K562 (cell line): ENCODE results near the gene SIX3. TPM values are rescaled to one million over a fixed set of nuclear protein-coding genes. Genes with fewer than 3 reads are reported as not detected.

ENCODE experiments used
- ATAC-seq: fragments of 200-7000 bp; cut with Tn5 transposase; 3 replicates; pipeline ENCODE4 v1.9.1; 2020; ENCODE audit warnings: moderate library complexity
- BruUV-seq: library from RNA; stranded (reverse); fragments of 400-500 nt; replicated peaks from 2 replicates; lab custom pipeline; 2021; lab: Mats Ljungman, UMichigan
- CTCF ChIA-PET: fragments of 300-600 bp; formaldehyde crosslinking; extraction: SDS; loops from one replicate; lab custom pipeline; 2021; ENCODE audit warnings: low intra/inter-chr PET ratio; lab: Yijun Ruan, JAX
- POLR2A ChIA-PET: fragments of 300-600, 350-650 bp; sonication (Branson Sonifier 250); formaldehyde crosslinking; extraction: SDS; loops from one replicate; lab custom pipeline; 2021; ENCODE audit warnings: antibody characterized with exemption, inconsistent platforms; lab: Yijun Ruan, JAX
- DNase-seq, 4 experiments: peaks; one replicate each; pipeline versions ENCODE4 v3.0.0 to v3.0.0-alpha.2; 2011 to 2018; ENCODE audit warnings: low spot score in 3 of 4, mixed read lengths in 3 of 4; ENCODE audit errors: extremely low read depth in 1 of 4
- FAIRE-seq: peaks from 2 replicates; lab custom pipeline; 2011; peaks lifted over from hg19 to GRCh38; lab: Jason Lieb, UNC
- H2AFZ ChIP-seq: 2 replicates; pipeline ENCODE4 v1.6.0; 2011; ENCODE audit warnings: low read depth, low read length, control low read depth, inconsistent platforms
- H3K27ac ChIP-seq: fragments of 200-600 bp; 3 replicates; pipeline ENCODE4 v1.8.0; 2011; ENCODE audit warnings: low read depth, mild to moderate bottlenecking, control low read depth, inconsistent platforms, low read length, moderate library complexity, mixed read lengths; ENCODE audit errors: extremely low read depth
- H3K27me3 ChIP-seq, 2 experiments: fragments of 300-600 bp in 1 of 2; 2 replicates in 1 of 2; 3 replicates in 1 of 2; pipeline versions ENCODE4 v1.6.0 to v1.8.0; 2011; ENCODE audit warnings: inconsistent platforms in 2 of 2, low read length in 2 of 2, mild to moderate bottlenecking in 1 of 2, mixed read lengths in 1 of 2, moderate library complexity in 1 of 2; ENCODE audit not compliant: control insufficient read depth in 2 of 2, insufficient read depth in 2 of 2
- H3K36me3 ChIP-seq: fragments of 300-600 bp; 3 replicates; pipeline ENCODE4 v1.8.0; 2011; ENCODE audit warnings: mild to moderate bottlenecking, low read length, inconsistent platforms; ENCODE audit not compliant: control insufficient read depth, insufficient read depth
- H3K4me1 ChIP-seq, 2 experiments: fragments of 200-600 bp in 1 of 2; replicated peaks in 1 of 2; 2 replicates in 1 of 2; 3 replicates in 1 of 2; pipeline versions ENCODE4 v1.5.1 to v1.8.0; 2011; ENCODE audit warnings: inconsistent platforms in 2 of 2, low read length in 2 of 2, mild to moderate bottlenecking in 1 of 2, mixed read lengths in 1 of 2, moderate library complexity in 1 of 2; ENCODE audit not compliant: control insufficient read depth in 2 of 2, insufficient read depth in 2 of 2
- H3K4me2 ChIP-seq: 2 replicates; pipeline ENCODE4 v1.6.1; 2011; ENCODE audit warnings: low read length, control low read depth, inconsistent platforms, mixed read lengths; ENCODE audit not compliant: insufficient read depth
- H3K4me3 ChIP-seq: fragments of 200-600 bp; sonication (generic), shearing (Covaris generic); 2 replicates; pipeline ENCODE4 v1.5.1; 2016; ENCODE audit warnings: control low read depth, inconsistent platforms
- H3K79me2 ChIP-seq: fragments of 200-600 bp; 3 replicates; pipeline ENCODE4 v1.8.0; 2011; ENCODE audit warnings: low read length, inconsistent platforms; ENCODE audit not compliant: control insufficient read depth, insufficient read depth
- H3K9ac ChIP-seq, 2 experiments: 2 replicates each; pipeline versions ENCODE4 v1.6.0 to v1.6.1; 2011; ENCODE audit warnings: low read depth in 2 of 2, low read length in 2 of 2, control low read depth in 1 of 2, inconsistent platforms in 1 of 2, mild to moderate bottlenecking in 1 of 2, mixed read lengths in 1 of 2; ENCODE audit not compliant: insufficient read depth in 1 of 2
- H3K9me1 ChIP-seq: one replicate; pipeline ENCODE4 v1.6.0; 2011; ENCODE audit warnings: inconsistent platforms, mild to moderate bottlenecking, low read length, moderate library complexity; ENCODE audit not compliant: control insufficient read depth, insufficient read depth
- H3K9me3 ChIP-seq: replicated peaks from 2 replicates; pipeline ENCODE4 v1.5.1; 2011; ENCODE audit warnings: low read depth, low read length, inconsistent platforms; ENCODE audit not compliant: control insufficient read depth, insufficient read depth
- H4K20me1 ChIP-seq: replicated peaks from 2 replicates; pipeline ENCODE4 v1.6.1; 2011; ENCODE audit warnings: low read length, inconsistent platforms, mixed read lengths; ENCODE audit not compliant: control insufficient read depth, insufficient read depth
- HMG20B ChIP-seq: fragments of 250-450 bp; sonication (Bioruptor Pico); IDR thresholded peaks from 2 replicates; pipeline ENCODE4 v1.5.0; 2021; ENCODE audit warnings: mild to moderate bottlenecking
- KDM2B ChIP-seq: fragments of 250-450 bp; sonication (Bioruptor Pico); IDR thresholded peaks from 2 replicates; pipeline ENCODE4 v1.8.0; 2021; ENCODE audit warnings: mild to moderate bottlenecking, moderate library complexity
- NR4A1 ChIP-seq, 2 experiments: fragments of 250-450 bp in 1 of 2; fragments of 450-650 bp in 1 of 2; sonication (Bioruptor Pico) in 1 of 2; IDR thresholded peaks; 2 replicates each; pipeline versions ENCODE4 v1.4.0 to v1.6.1; 2016 to 2020; ENCODE audit warnings: mild to moderate bottlenecking in 2 of 2, missing compliant biosample characterization in 1 of 2, missing genetic modification characterization in 1 of 2, moderate library complexity in 1 of 2
- PTBP1 ChIP-seq: fragments of 200-400 bp; formaldehyde crosslinking; IDR thresholded peaks from 2 replicates; pipeline ENCODE4 v1.6.1; 2017; ENCODE audit warnings: low read depth, low read length
- SMARCB1 ChIP-seq: IDR thresholded peaks from 2 replicates; pipeline ENCODE4 v1.6.1; 2011; ENCODE audit warnings: improper control_type of control experiment, low read depth; ENCODE audit not compliant: insufficient read length
- SRSF7 ChIP-seq: fragments of 200-400 bp; formaldehyde crosslinking; optimal IDR thresholded peaks from 2 replicates; pipeline ENCODE3; 2017; ENCODE audit warnings: mild to moderate bottlenecking, low read depth, low read length
- STAT5A ChIP-seq: IDR thresholded peaks from 2 replicates; pipeline ENCODE4 v1.6.1; 2012; ENCODE audit warnings: low read length, inconsistent platforms, borderline replicate concordance
- ZNF263 ChIP-seq: sonication (generic); formaldehyde crosslinking; IDR thresholded peaks from 2 replicates; pipeline ENCODE4 v1.8.0; 2022; ENCODE audit warnings: mild to moderate bottlenecking, missing genetic modification reagents, borderline replicate concordance
- WGBS: fragments of 100-300 bp; shearing (Covaris generic); methylation state at CpG from one replicate; pipeline ENCODE4 v1.1.6; 2016; ENCODE audit warnings: low coverage, mixed read lengths; ENCODE audit not compliant: insufficient coverage; ENCODE audit errors: missing lambda C conversion rate; 5-methylcytosine and 5-hydroxymethylcytosine counted together
- in situ Hi-C: fragments of 300-500 bp; cut with MboI; formaldehyde crosslinking; loops from 4 replicates; pipeline ENCODE4 v1.15.0; 2018; ENCODE audit warnings: inconsistent platforms, mixed read lengths
- intact Hi-C: fragments of 100-400 bp; cut with micrococcal nuclease; formaldehyde crosslinking; loops from 2 replicates; pipeline ENCODE4 v1.14.2; 2022
- polyA plus RNA-seq, 8 experiments: library from polyadenylated mRNA; depleted of rRNA in 4 of 8; stranded (reverse) in 5 of 8; unstranded in 3 of 8; fragments of >200 nt; fragmentation: Nextera tagmentation in 2 of 8; fragmentation: Illumina TruSeq in 1 of 8; extraction: Ambion mirVana in 2 of 8; extraction: Trizol in 1 of 8; gene quantifications; 2 replicates each; pipeline versions ENCODE4 v1.2.1 to v1.2.3, GENCODE V29; 2011 to 2014; ENCODE audit warnings: inconsistent platforms in 1 of 8, missing spikeins in 1 of 8
- total RNA-seq, 7 experiments: library from RNA; depleted of rRNA in 6 of 7; stranded (reverse); fragments of >200 nt in 6 of 7; fragmentation: Illumina TruSeq in 2 of 7; extraction: Trizol in 2 of 7; gene quantifications; 2 replicates each; pipeline versions ENCODE4 v1.2.1 to v1.2.3, GENCODE V29; 2011 to 2021; ENCODE audit warnings: low replicate concordance in 1 of 7

SIX3 gene
- total and polyA plus RNA-seq, 9 of the 15 experiments (the other 6 are each of a cell fraction or from before 2014, with no cell fraction given): not detected

- Histone ChIP-seq H3K4me3 (no peak overlapping the region), H3K9ac (no peak overlapping the region), H3K9me3 (no peaks in the 10 kb centered on the region), H3K27ac (no peak overlapping the region), H3K36me3 (no peaks in the 10 kb centered on the region), H3K79me2 (no peaks in the 10 kb centered on the region), H3K4me2 (no peak overlapping the region), H3K27me3 (peaks cover 55 to 75% of the 10 kb centered on the region in 2 experiments; a peak in 3 of 5 replicates), H3K4me1 (peaks cover 0 to 15% of the 10 kb centered on the region in 2 experiments; a peak in 2 of 5 replicates), H3K9me1 (no peaks in the 10 kb centered on the region), H4K20me1 (no peaks in the 10 kb centered on the region), H2AFZ (no peak overlapping the region)
- ATAC-seq (no peak), DNase-seq (no peak), FAIRE-seq (no peak)
- in situ Hi-C loops (no loop called here), intact Hi-C loops (no loop called here)
- BruUV-seq: no TSS peak
- 0% methylated on average over 9 of the region's 27 CpGs for WGBS
- ChIA-PET POLR2A (no interaction called here), CTCF (no interaction called here)
- no peak for TF ChIP-seq SMARCB1
- no peak for TF ChIP-seq KDM2B (CRISPR knock-in tag)
- TF ChIP-seq HMG20B (CRISPR knock-in tag): no peak
- no peak for TF ChIP-seq STAT5A
- no peak for TF ChIP-seq SRSF7
- TF ChIP-seq NR4A1 (CRISPR knock-in tag; IDR thresholded peaks at IDR 0.05): no peak
- TF ChIP-seq NR4A1 (tag; IDR thresholded peaks at IDR 0.05): no peak
- TF ChIP-seq PTBP1: no peak
- no peak for TF ChIP-seq ZNF263 (CRISPR knock-in tag)
Observed at GRCh38 chr2:44935729-44936098, 5.8 kb upstream of the SIX3 start.
